ENCODE results near the gene DNAH8.
A peak's percentile ranks its signal among the peaks of the same experiment; 100 is the strongest.
"Not testable (repeated sequence)": the region's sequence is repeated elsewhere in the genome, so short reads cannot be mapped to it uniquely, and the experiment has no call there.

DNAH8 gene

DNA sequence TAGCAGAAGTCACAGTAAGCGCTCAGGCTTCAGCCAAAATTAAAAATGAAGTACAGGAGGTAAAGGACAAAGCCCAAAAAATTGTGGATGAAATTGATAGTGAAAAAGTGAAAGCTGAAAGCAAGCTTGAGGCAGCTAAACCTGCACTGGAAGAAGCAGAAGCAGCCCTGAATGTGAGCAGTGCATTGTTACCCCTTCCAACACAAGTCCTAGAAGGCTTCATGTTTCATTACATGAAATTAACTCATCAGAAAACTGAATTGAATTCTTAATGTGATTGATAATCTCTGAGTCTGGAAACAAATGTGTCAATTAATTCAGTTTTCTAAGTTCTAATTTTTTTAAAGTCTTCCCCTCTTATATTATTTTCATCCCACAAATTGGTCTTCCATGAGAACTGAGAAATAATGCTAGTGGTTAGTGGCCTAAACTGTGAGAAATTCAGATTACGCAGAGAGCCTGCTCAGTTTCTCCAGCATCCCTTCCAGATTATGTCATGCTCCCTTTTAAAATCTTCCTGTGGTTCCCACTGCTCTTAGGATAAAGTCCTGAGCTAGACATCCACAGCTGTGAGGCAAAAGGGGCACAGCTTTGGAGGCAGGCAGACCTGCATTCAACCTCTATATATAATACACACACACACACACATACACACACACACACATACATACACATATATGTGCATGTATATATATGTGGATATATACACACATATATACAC, 200.3 kb downstream of the DNAH8 start:
- TF ChIP-seq GATA1 (IDR thresholded peaks at IDR 0.05; ENCODE audit: low read depth, low read length) = no peak
- no peak for DNase-seq

DNA sequence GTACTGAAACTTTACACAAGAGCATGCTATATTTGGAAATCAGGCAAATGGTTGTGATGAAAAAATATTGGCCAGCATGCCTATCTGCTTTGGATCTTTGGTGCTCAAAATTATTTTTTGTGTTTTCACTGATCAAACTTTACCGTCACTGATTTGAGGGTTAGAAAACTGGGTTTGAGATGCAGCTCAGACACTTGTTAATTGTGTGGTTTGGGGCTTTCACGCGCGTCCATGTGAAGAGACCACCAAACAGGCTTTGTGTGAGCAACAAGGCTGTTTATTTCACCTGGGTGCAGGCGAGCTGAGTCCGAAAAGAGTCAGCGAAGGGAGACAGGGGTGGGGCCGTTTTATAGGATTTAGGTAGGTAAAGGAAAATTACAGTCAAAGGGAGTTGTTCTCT, 206.4 kb downstream of the DNAH8 start:
- DNase-seq = not testable (repeated sequence)

DNA sequence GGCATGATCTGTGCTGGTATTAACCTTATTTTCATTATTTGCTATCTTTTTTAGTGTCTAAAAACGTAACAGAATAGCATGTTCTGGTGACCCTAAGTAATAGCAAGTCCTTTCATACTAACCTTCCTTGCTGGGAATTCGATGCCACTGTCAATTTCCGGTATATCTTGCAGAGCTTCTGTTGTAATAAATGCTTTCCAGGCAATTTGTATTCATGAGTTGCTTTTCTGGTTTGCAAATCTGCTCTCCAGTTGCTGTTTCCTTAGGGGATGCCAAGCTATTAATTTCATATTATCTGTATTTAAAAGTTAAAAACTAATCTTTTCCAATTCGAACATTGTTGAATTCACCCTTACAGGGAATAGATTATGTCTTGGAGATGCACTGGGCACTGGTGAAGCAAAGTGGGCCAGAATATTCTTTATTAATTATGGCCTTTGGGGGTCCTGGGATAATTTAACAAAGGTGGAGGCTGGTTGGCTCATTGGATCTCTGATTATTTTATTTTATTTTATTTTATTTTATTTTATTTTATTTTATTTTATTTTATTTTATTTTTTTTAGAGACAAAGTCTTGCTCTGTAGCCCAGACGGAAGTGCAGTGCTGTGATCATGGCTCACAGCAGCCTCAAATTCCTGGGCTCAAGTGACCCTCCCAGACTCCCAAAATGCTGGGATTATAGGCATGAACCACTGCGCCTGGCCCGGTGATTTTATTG, 209.8 kb downstream of the DNAH8 start:
- TF ChIP-seq GATA1 (IDR thresholded peaks at IDR 0.05; ENCODE audit: low read depth, low read length) (no peak), POLR2A (IDR thresholded peaks at IDR 0.05; ENCODE audit: low read length) (no peak)
- DNase-seq = no peak

DNA sequence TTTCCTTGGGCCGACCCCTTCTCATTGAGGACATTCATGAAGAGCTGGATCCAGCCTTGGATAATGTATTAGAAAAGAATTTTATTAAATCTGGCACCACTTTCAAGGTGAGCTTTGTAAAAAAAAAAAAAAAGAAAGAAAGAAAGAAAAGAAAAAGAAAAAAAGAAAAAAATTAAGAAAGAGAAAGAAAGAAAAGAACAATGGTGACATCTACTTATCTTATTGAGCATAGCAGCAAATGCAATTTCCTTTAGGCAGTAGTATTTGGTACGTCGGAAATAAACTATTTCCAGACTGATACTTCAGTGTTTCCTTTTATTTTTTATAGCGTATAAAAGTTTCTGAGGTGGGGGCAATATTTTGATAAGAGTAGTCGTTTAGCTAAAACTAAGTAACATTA, 214.4 kb downstream of the DNAH8 start:
- no peak for DNase-seq
- TF ChIP-seq GATA1 (IDR thresholded peaks at IDR 0.05; ENCODE audit: low read depth, low read length) (no peak), POLR2A (IDR thresholded peaks at IDR 0.05; ENCODE audit: low read length) (no peak)

DNA sequence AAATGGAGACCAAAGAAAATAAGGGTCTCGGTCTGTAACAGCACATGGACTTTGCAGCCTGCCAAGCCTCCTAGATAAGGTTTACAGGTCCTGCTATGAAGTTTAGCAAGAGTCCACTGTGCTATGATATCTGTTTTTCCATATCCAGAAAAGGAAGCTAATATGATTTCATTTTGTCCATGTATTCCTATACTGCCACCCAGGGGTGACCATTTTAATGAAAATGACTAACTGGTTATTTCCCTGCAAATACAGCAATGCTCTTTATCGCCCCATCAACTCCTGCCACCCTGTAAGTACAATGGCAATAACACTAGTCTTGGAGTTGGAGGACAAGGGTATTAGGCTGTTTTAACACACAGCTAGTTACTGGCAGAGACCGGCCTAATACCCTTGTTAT, 218.3 kb downstream of the DNAH8 start:
- no peak for TF ChIP-seq GATA1 (IDR thresholded peaks at IDR 0.05; ENCODE audit: low read depth, low read length)
- TF ChIP-seq POLR2A (IDR thresholded peaks at IDR 0.05; ENCODE audit: low read length) = no peak
- peak; percentile 13 to 19 for DNase-seq

DNA sequence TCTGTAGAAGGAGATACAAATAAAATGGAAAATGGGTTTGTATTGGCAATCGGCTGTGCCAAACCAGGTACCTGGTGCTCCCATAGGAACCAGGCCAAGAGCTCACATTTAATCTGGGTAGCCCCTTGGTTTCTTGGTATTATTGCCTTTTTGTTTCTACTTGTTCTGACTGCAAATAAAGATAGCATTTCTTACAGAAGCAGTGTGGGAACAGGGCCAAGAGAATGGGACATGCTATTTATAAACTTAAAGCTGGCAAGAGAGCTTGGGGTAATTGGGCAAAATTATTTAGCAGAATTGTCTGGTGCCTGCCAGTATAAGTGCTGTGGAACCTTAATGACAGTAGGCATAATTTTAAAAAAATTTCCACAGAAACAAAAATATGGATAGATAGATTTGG, 219.9 kb downstream of the DNAH8 start:
- DNase-seq = no peak
- no peak for TF ChIP-seq POLR2A (IDR thresholded peaks at IDR 0.05; ENCODE audit: low read length)
- no peak for TF ChIP-seq GATA1 (IDR thresholded peaks at IDR 0.05; ENCODE audit: low read depth, low read length)

DNA sequence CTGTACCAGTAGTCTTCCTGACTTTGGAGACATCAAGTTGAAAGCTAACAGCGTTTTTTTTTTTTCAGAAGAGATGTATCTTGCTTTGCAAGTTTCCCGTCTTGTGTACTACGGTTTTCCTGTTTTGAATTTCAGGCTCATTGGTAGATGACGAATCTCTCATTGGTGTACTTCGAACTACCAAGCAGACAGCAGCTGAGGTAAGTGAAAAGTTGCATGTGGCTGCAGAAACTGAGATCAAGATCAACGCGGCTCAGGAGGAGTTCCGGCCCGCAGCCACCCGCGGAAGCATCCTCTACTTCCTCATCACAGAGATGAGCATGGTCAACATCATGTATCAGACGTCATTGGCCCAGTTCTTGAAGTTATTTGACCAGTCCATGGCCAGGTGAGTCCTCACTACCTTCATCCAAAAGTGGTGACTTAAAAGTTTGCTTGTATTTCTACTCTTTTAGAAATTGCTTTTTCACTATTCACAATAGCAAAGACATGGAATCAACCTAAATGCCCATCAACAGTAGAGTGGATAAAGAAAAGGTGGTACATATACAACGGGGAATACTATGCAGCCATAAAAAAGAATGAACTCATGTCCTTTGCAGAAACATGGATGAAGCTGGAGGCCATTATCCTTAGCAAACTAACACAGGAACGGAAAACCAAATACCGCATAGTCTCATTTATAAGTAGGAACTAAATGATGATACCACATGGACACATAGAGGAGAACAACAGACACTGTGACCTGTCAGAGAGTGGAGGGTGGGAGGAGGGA, 222.9 kb downstream of the DNAH8 start:
- no peak for TF ChIP-seq POLR2A (IDR thresholded peaks at IDR 0.05; ENCODE audit: low read length)
- no peak for TF ChIP-seq GATA1 (IDR thresholded peaks at IDR 0.05; ENCODE audit: low read depth, low read length)
- no peak for DNase-seq

DNA sequence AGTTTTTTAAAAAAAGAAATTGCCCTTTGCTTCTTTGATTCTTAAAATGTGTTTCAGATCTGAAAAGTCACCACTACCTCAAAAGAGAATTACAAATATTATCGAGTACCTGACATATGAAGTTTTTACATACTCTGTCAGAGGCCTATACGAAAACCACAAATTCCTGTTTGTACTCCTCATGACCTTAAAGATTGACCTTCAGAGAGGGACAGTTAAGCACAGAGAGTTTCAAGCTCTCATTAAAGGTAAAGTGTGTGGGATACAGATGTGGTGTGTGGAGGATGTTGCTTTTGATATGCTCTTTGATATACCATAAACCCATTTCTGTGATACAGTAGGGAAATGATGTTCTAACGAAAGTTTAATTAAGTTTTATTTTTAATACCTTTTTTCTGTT, 223.6 kb downstream of the DNAH8 start:
- TF ChIP-seq GATA1 (IDR thresholded peaks at IDR 0.05; ENCODE audit: low read depth, low read length) (no peak), POLR2A (IDR thresholded peaks at IDR 0.05; ENCODE audit: low read length) (no peak)
- DNase-seq = no peak

DNA sequence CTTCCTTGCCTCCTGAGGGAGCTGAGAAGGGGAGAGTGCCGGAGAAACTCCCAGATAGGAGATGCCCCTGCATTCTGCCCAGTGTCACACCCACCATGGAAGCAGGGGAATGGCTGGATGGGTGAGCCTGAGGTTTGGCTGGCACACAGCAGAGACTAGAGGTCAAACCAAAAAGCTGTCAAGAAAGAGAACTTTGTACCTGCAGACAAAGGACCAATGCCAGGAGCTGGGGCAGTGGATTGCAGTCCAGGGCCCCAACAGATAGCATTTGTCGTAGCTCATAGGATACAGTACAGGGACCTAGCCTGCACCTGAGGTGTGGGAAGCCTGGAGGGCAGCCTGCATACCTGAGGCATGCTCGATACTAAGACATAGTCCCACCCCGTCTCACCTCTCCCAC, 227.3 kb downstream of the DNAH8 start:
- TF ChIP-seq GATA1 (IDR thresholded peaks at IDR 0.05; ENCODE audit: low read depth, low read length) (no peak), POLR2A (IDR thresholded peaks at IDR 0.05; ENCODE audit: low read length) (no peak)
- no peak for DNase-seq

DNA sequence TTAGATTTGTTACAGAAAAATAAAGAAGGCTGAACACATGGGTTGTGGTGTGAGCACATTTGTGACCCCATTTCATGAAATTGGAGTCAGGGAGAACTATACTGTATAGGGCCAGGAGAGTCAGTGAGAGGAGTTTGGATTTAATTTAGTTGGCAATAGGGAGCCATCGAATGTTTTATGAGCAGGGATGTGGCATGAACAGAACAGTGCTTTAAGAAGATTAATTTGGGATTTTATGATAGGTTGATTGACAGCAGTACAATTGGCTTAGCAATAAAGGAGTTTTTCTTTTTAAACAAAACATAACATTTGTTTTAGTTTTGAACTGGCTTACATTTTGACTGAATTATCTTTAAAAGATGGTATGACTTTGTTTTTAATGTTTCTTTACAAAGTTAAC, 227.9 kb downstream of the DNAH8 start:
- TF ChIP-seq POLR2A (IDR thresholded peaks at IDR 0.05; ENCODE audit: low read length) (no peak), GATA1 (IDR thresholded peaks at IDR 0.05; ENCODE audit: low read depth, low read length) (no peak)
- DNase-seq = no peak

DNA sequence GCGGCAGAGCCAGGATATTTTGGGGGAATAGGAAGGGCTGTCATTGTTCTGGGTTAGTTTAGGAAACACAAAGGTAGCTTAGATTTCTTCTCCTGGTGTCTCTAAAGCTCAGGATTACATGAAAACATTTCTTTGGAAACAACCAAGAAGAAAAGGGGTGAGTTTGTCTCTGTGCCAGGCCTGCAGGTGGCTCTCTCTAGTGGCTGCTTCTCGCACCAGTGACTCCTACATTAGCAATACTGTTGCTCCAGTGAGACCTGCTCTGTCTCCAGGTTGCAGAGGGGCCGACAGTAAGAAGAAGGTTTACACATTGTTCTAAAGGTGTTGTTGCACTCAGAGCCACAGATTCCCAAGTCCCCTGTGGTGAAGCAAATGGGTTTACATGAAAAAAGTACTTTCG, 228.9 kb downstream of the DNAH8 start:
- no peak for DNase-seq
- TF ChIP-seq GATA1 (IDR thresholded peaks at IDR 0.05; ENCODE audit: low read depth, low read length) (no peak), POLR2A (IDR thresholded peaks at IDR 0.05; ENCODE audit: low read length) (no peak)

DNA sequence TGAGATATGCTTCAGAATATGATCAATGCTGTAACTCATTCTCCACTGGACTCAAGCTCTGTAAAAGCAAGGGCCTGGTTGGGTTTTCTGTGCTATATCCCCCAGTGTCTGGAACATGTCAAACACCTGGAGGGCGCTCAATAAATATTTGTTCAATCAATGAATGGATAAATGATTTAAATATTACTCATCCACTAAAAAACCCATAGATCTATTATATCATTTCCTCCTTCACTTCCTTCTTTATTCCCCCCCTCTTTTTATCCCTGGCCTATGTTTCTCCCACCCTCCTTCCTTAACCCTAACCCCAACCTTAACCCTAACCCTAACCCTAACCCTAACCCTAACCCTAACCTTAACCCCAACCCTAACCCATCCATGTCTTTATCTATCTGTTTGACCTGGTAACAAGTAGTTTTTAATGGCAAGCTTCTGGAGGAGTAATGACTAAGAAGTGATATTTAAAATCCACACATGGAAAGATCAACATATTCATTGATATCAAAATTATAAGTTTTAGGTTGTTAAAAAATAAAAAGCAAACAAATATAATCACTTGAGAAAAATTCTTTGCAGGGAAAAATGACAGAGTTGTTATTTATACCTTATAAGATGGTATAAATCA, 229.7 kb downstream of the DNAH8 start:
- no peak for TF ChIP-seq POLR2A (IDR thresholded peaks at IDR 0.05; ENCODE audit: low read length)
- no peak for TF ChIP-seq GATA1 (IDR thresholded peaks at IDR 0.05; ENCODE audit: low read depth, low read length)
- no peak for DNase-seq

DNA sequence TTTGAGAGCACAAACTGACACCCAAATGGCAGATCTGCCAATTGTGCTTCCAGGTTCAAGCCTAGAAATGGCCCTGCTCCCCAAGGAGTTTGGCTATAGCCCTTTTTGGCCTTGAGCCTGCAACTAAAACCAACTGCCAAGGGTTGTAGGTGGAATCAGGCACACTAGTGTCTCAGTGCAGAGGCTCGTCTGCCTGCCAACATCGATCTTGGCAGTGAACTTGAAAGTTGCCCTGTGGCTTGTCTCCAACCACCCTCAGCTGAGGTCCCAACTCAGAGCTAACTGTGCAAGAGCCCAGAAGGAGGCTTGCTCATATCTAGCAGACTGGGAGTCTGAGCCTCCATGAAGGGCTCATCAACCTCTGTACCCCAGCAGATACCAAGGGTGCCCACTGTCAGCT, 240.8 kb downstream of the DNAH8 start:
- TF ChIP-seq POLR2A (IDR thresholded peaks at IDR 0.05; ENCODE audit: low read length) (no peak), GATA1 (IDR thresholded peaks at IDR 0.05; ENCODE audit: low read depth, low read length) (no peak)
- DNase-seq = no peak

DNA sequence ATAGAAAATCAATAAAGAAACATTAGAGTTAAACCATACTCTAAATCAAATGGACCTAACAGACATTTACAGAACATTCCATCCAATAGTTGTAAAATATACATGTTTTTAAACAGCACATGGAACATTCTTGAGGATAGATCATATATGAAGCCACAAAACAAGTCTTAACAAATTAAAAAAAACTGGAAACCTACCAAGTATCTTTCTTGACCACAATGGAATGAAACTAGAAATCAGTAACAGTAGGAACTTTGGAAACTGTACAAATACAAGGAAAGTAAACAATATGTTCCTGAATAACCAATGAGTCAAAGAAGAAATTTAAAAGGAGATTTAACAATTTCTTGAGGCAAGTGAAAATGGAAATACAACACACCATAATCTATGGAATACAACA, 242.3 kb downstream of the DNAH8 start:
- no peak for DNase-seq
- TF ChIP-seq POLR2A (IDR thresholded peaks at IDR 0.05; ENCODE audit: low read length) (no peak), GATA1 (IDR thresholded peaks at IDR 0.05; ENCODE audit: low read depth, low read length) (no peak)
